Liver (tissue), 3 donors: ENCODE measurements around the gene ZNF710.

Experiments used
- CTCF ChIP-seq: fragments of 150-350 bp; IDR thresholded peaks from 2 replicates; pipeline ENCODE4 v1.5.1; 2017; ENCODE audit warnings: improper control_type of control experiment, low read depth, low read length; ENCODE audit not compliant: missing input control
- JUND ChIP-seq, 2 donors: IDR thresholded peaks; 2 replicates each; pipeline ENCODE4 v1.6.1; 2016; ENCODE audit warnings: antibody characterized with exemption in 2 of 2
- REST ChIP-seq: IDR thresholded peaks from 2 replicates; pipeline ENCODE4 v1.6.1; 2016; ENCODE audit warnings: antibody characterized with exemption, mild to moderate bottlenecking
- YY1 ChIP-seq: IDR thresholded peaks from 2 replicates; pipeline ENCODE4 v1.6.1; 2016; ENCODE audit warnings: antibody characterized with exemption, mild to moderate bottlenecking
- donor health status: healthy.
- donor health status: healthy.

GRCh38 chr15:90099868-90100831 lies 99.0 kb downstream of the ZNF710 start:
- TF ChIP-seq CTCF (no peak), YY1 (no peak), JUND (IDR thresholded peaks at IDR 0.05) (no peak), REST (no peak)
